SK-N-SH (cell line): ENCODE data around the gene DCLK1. TPM values are rescaled to one million over a fixed set of nuclear protein-coding genes. Genes with fewer than 3 reads are reported as not detected.

Experiments used
- CTCF ChIA-PET: fragments of 300-600, 350-600 bp; formaldehyde crosslinking; extraction: SDS; loops from one replicate; lab custom pipeline; 2021; lab: Yijun Ruan, JAX
- POLR2A ChIA-PET: fragments of 350-600 bp; sonication (Branson Sonifier 250); formaldehyde crosslinking; extraction: SDS; loops from one replicate; lab custom pipeline; 2020; ENCODE audit warnings: antibody characterized with exemption, inconsistent platforms; lab: Yijun Ruan, JAX
- DNase-seq: peaks from one replicate; pipeline ENCODE4 v3.0.0; 2012
- H2AFZ ChIP-seq: fragments of 200-600 bp; sonication (generic); 2 replicates; pipeline ENCODE4 v1.8.1; 2016; ENCODE audit warnings: antibody characterized with exemption, mild to moderate bottlenecking, low read depth
- H3F3A ChIP-seq: fragments of 200-600 bp; sonication (generic); replicated peaks from 2 replicates; pipeline ENCODE3; 2016; ENCODE audit warnings: antibody characterized with exemption, mild to moderate bottlenecking; ENCODE audit not compliant: insufficient read depth
- H3K27ac ChIP-seq, 2 experiments: fragments of 200-500 bp in 1 of 2; fragments of 200-600 bp in 1 of 2; sonication (Bioruptor generic) in 1 of 2; sonication (generic), shearing (Covaris generic) in 1 of 2; 2 replicates each; pipeline versions ENCODE4 v1.5.1 to v1.6.1; 2014 to 2016; ENCODE audit warnings: low read depth in 2 of 2, inconsistent platforms in 1 of 2, low read length in 1 of 2, mild to moderate bottlenecking in 1 of 2, mixed read lengths in 1 of 2
- H3K27me3 ChIP-seq: fragments of 200-600 bp; sonication (generic), shearing (Covaris generic); 2 replicates; pipeline ENCODE4 v1.6.1; 2016; ENCODE audit warnings: mixed run types; ENCODE audit not compliant: insufficient read depth
- H3K36me3 ChIP-seq, 2 experiments: fragments of 200-500 bp in 1 of 2; fragments of 200-600 bp in 1 of 2; sonication (Bioruptor generic) in 1 of 2; sonication (generic) in 1 of 2; replicated peaks in 1 of 2; 2 replicates each; pipeline versions ENCODE3 to v1.5.1; 2014 to 2016; ENCODE audit warnings: low read length in 1 of 2, mild to moderate bottlenecking in 1 of 2; ENCODE audit not compliant: insufficient read depth in 2 of 2, control insufficient read depth in 1 of 2
- H3K4me1 ChIP-seq, 2 experiments: fragments of 200-500 bp in 1 of 2; fragments of 200-600 bp in 1 of 2; sonication (Bioruptor generic) in 1 of 2; sonication (generic), shearing (Covaris generic) in 1 of 2; 2 replicates each; pipeline versions ENCODE4 v1.5.1 to v1.6.1; 2014 to 2016; ENCODE audit warnings: low read depth in 1 of 2, low read length in 1 of 2, mixed run types in 1 of 2; ENCODE audit not compliant: insufficient read depth in 2 of 2, control insufficient read depth in 1 of 2
- H3K4me2 ChIP-seq: fragments of 200-600 bp; sonication (generic), shearing (Covaris generic); 2 replicates; pipeline ENCODE4 v1.6.1; 2017; ENCODE audit warnings: mixed run types
- H3K4me3 ChIP-seq, 2 experiments: fragments of 200-500 bp in 1 of 2; fragments of 200-600 bp in 1 of 2; sonication (Bioruptor generic) in 1 of 2; sonication (generic), shearing (Covaris generic) in 1 of 2; 2 replicates each; pipeline versions ENCODE4 v1.5.1 to v1.8.1; 2014 to 2016; ENCODE audit warnings: low read depth in 2 of 2, inconsistent platforms in 1 of 2, low read length in 1 of 2, mild to moderate bottlenecking in 1 of 2, mixed read lengths in 1 of 2, moderate library complexity in 1 of 2
- H3K79me2 ChIP-seq: fragments of 200-600 bp; sonication (generic); 2 replicates; pipeline ENCODE4 v1.8.1; 2017; ENCODE audit warnings: mild to moderate bottlenecking; ENCODE audit not compliant: insufficient read depth
- H3K9ac ChIP-seq: fragments of 200-600 bp; sonication (generic); 2 replicates; pipeline ENCODE4 v1.6.1; 2017; ENCODE audit warnings: mixed run types
- H3K9me2 ChIP-seq: fragments of 200-600 bp; sonication (generic); 2 replicates; pipeline ENCODE4 v1.6.1; 2017; ENCODE audit warnings: mixed run types
- H3K9me3 ChIP-seq: fragments of 200-600 bp; sonication (generic); 2 replicates; pipeline ENCODE4 v1.6.1; 2017; ENCODE audit warnings: mixed run types, mild to moderate bottlenecking, moderate library complexity
- H4K20me1 ChIP-seq: fragments of 200-600 bp; sonication (generic); 2 replicates; pipeline ENCODE4 v1.6.1; 2017; ENCODE audit warnings: mild to moderate bottlenecking, mixed run types; ENCODE audit not compliant: insufficient read depth
- CTCF ChIP-seq: fragments of 200-600 bp; sonication (generic); IDR thresholded peaks from 2 replicates; pipeline ENCODE4 v1.6.1; 2017; ENCODE audit warnings: antibody characterized with exemption, mild to moderate bottlenecking, moderate library complexity
- ELF1 ChIP-seq: IDR thresholded peaks from 2 replicates; pipeline ENCODE4 v1.4.0; 2012
- EZH2phosphoT487 ChIP-seq: fragments of 200-600 bp; sonication (generic); IDR thresholded peaks from 2 replicates; pipeline ENCODE4 v1.6.1; 2017; ENCODE audit warnings: low read depth, mixed run types, mild to moderate bottlenecking, antibody characterized with exemption, moderate library complexity, borderline replicate concordance
- FOSL2 ChIP-seq: IDR thresholded peaks from 2 replicates; pipeline ENCODE4 v1.4.0; 2012; ENCODE audit warnings: low read depth, mild to moderate bottlenecking, moderate library complexity, borderline replicate concordance
- FOXJ3 ChIP-seq: sonication (generic); formaldehyde crosslinking; IDR thresholded peaks from 2 replicates; pipeline ENCODE4 v1.5.1; 2020; ENCODE audit warnings: mild to moderate bottlenecking, missing genetic modification reagents
- FOXM1 ChIP-seq: IDR thresholded peaks from 2 replicates; pipeline ENCODE4 v1.4.0; 2012; ENCODE audit warnings: low read depth, mild to moderate bottlenecking
- GABPA ChIP-seq: IDR thresholded peaks from 2 replicates; pipeline ENCODE4 v1.4.0; 2012; ENCODE audit warnings: low read depth, mild to moderate bottlenecking
- GATA2 ChIP-seq: sonication (generic); formaldehyde crosslinking; IDR thresholded peaks from 2 replicates; pipeline ENCODE4 v1.5.0; 2020; ENCODE audit warnings: mild to moderate bottlenecking, missing genetic modification reagents
- JUND ChIP-seq: IDR thresholded peaks from 2 replicates; pipeline ENCODE4 v1.4.0; 2012
- MEF2A ChIP-seq: IDR thresholded peaks from 2 replicates; pipeline ENCODE4 v1.4.0; 2012; ENCODE audit warnings: low read depth, borderline replicate concordance
- NFIC ChIP-seq: IDR thresholded peaks from 2 replicates; pipeline ENCODE4 v1.4.0; 2012; ENCODE audit warnings: borderline replicate concordance
- RAD21 ChIP-seq: IDR thresholded peaks from 2 replicates; pipeline ENCODE4 v1.6.1; 2012; ENCODE audit warnings: mild to moderate bottlenecking, low read length
- REST ChIP-seq: IDR thresholded peaks from 2 replicates; pipeline ENCODE4 v1.6.1; 2012; ENCODE audit warnings: mild to moderate bottlenecking, low read depth, low read length, moderate library complexity
- RFX5 ChIP-seq: IDR thresholded peaks from 2 replicates; pipeline ENCODE4 v1.6.1; 2012; ENCODE audit warnings: mild to moderate bottlenecking, improper control_type of control experiment, low read length
- RXRA ChIP-seq: IDR thresholded peaks from 2 replicates; pipeline ENCODE4 v1.4.0; 2012; ENCODE audit warnings: low read depth, mild to moderate bottlenecking, borderline replicate concordance
- SMC3 ChIP-seq: IDR thresholded peaks from 2 replicates; pipeline ENCODE4 v1.6.1; 2012; ENCODE audit warnings: low read depth, low read length, improper control_type of control experiment
- TEAD4 ChIP-seq: IDR thresholded peaks from 2 replicates; pipeline ENCODE4 v1.4.0; 2012; ENCODE audit warnings: mild to moderate bottlenecking, borderline replicate concordance; ENCODE audit not compliant: insufficient read depth
- WGBS: methylation state at CpG from one replicate; pipeline ENCODE4 v1.1.6; 2017; ENCODE audit warnings: low lambda C conversion rate; 5-methylcytosine and 5-hydroxymethylcytosine counted together
- polyA plus RNA-seq, 3 experiments: library from polyadenylated mRNA; depleted of rRNA; stranded (reverse); fragments of >200 nt; gene quantifications; 2 replicates each; pipeline ENCODE4 v1.2.3, GENCODE V29; 2012
- TF ChIP-seq, protein P1 (sequence below): IDR thresholded peaks from 2 replicates; pipeline ENCODE4 v1.4.0; 2012; ENCODE audit warnings: low read depth
- TF ChIP-seq, protein P2 (sequence below): IDR thresholded peaks from 2 replicates; pipeline ENCODE4 v1.4.0; 2012; ENCODE audit warnings: low read depth, borderline replicate concordance

DCLK1 gene
- polyA plus RNA-seq, 1 of the 3 experiments (the other 2 are of a cell fraction), result 1.1 TPM

DNA sequence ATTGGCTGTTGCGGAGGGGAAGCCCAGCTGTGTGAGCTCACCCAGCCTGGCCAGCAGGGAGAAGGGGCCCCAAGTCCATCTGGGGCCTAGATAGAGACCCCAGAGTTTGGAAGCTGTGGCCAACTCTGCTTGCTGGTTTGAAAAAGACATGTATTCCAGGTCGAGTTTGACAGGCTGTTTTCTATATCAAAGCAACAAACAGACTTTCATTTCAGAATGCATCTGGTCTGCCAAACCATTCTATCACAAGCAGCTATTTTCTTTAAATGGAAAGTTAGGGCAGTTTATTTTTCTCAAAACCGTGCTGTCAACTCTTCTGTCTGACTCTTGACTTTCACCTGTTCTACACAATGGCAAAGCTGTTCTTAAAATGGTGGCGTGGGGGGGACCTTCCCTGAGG lies 185.8 kb downstream of the DCLK1 start:
- no peaks in the 10 kb centered on the region for H3F3A ChIP-seq
- no peak overlapping the region for H3K27ac ChIP-seq
- H3K4me1 ChIP-seq, result no peaks in the 10 kb centered on the region
- H3K27me3 ChIP-seq, result no peaks in the 10 kb centered on the region
- ChIA-PET CTCF (interaction anchor here (0.7 kb wide), 1 partner anchor 9 kb away, joined by 3 read pairs; no protein-coding TSS in a partner anchor), POLR2A (no interaction called here)
- no peak overlapping the region for H3K9ac ChIP-seq
- no peaks in the 10 kb centered on the region for H3K36me3 ChIP-seq
- H3K9me2 ChIP-seq, result no peaks in the 10 kb centered on the region
- TF ChIP-seq FOXM1 (no peak), TEAD4 (no peak), JUND (no peak), SMC3 (no peak), NFIC (no peak), ELF1 (no peak)
- TF ChIP-seq, protein P1, sequence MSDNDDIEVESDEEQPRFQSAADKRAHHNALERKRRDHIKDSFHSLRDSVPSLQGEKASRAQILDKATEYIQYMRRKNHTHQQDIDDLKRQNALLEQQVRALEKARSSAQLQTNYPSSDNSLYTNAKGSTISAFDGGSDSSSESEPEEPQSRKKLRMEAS, result no peak
- TF ChIP-seq, protein P2, sequence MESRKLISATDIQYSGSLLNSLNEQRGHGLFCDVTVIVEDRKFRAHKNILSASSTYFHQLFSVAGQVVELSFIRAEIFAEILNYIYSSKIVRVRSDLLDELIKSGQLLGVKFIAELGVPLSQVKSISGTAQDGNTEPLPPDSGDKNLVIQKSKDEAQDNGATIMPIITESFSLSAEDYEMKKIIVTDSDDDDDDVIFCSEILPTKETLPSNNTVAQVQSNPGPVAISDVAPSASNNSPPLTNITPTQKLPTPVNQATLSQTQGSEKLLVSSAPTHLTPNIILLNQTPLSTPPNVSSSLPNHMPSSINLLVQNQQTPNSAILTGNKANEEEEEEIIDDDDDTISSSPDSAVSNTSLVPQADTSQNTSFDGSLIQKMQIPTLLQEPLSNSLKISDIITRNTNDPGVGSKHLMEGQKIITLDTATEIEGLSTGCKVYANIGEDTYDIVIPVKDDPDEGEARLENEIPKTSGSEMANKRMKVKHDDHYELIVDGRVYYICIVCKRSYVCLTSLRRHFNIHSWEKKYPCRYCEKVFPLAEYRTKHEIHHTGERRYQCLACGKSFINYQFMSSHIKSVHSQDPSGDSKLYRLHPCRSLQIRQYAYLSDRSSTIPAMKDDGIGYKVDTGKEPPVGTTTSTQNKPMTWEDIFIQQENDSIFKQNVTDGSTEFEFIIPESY, result no peak
- H4K20me1 ChIP-seq, result no peaks in the 10 kb centered on the region
- no peak for DNase-seq
- no peaks in the 10 kb centered on the region for H3K9me3 ChIP-seq
- no peaks in the 10 kb centered on the region for H3K79me2 ChIP-seq
- no peak overlapping the region for H3K4me2 ChIP-seq
- H2AFZ ChIP-seq, result no peak overlapping the region
- no peak overlapping the region for H3K4me3 ChIP-seq
- 60% methylated on average over 3 of the region's 4 CpGs for WGBS

DNA sequence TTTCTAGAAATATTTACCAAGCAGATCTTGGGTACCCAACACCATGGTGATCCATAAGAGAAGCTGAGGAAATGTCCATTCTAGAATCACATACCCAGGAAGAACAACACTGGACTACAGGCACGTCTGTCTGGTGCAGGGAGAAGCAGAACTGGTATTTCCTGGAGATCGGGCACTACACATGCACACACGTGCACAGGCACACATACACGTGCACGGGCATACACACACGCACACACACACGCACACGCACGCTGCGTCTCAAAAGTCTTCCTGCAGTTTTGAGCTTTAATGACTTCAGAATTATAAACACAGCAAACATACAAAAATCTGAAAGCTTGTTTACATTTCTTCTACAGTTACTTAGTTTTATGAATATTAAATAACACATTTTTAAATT lies 189.8 kb downstream of the DCLK1 start:
- H3K9ac ChIP-seq, result no peak overlapping the region
- DNase-seq, result no peak
- H3K9me3 ChIP-seq, result no peaks in the 10 kb centered on the region
- H2AFZ ChIP-seq, result no peak overlapping the region
- ChIA-PET POLR2A (no interaction called here), CTCF (interaction anchor here (1.2 to 1.4 kb wide), 3 partner anchors 12 to 318 kb away, joined by 3 to 5 read pairs (median 3); no protein-coding TSS in a partner anchor)
- no peaks in the 10 kb centered on the region for H3K79me2 ChIP-seq
- 88% methylated on average over 10 of the region's 10 CpGs for WGBS
- no peak overlapping the region for H3K4me2 ChIP-seq
- H3K4me3 ChIP-seq, result no peak overlapping the region
- no peaks in the 10 kb centered on the region for H4K20me1 ChIP-seq
- no peaks in the 10 kb centered on the region for H3K9me2 ChIP-seq
- H3F3A ChIP-seq, result no peaks in the 10 kb centered on the region
- no peaks in the 10 kb centered on the region for H3K4me1 ChIP-seq
- no peaks in the 10 kb centered on the region for H3K27me3 ChIP-seq
- no peak overlapping the region for H3K27ac ChIP-seq
- no peaks in the 10 kb centered on the region for H3K36me3 ChIP-seq
- TF ChIP-seq MEF2A, result no peak
- no peak for TF ChIP-seq RFX5
- TF ChIP-seq RAD21, result no peak
- TF ChIP-seq FOXM1, result no peak
- TF ChIP-seq CTCF, result no peak
- TF ChIP-seq, protein P2, result no peak
- TF ChIP-seq SMC3, result no peak
- TF ChIP-seq GABPA, result no peak
- TF ChIP-seq REST, result no peak
- no peak for TF ChIP-seq RXRA
- no peak for TF ChIP-seq JUND
- TF ChIP-seq FOXJ3 (CRISPR knock-in tag), result no peak
- no peak for TF ChIP-seq FOSL2
- TF ChIP-seq GATA2, result no peak
- no peak for TF ChIP-seq EZH2phosphoT487
- no peak for TF ChIP-seq ELF1
